HG02870 (cell line): Measurements from ENCODE around the gene RHBDD3.

Experiments
- ATAC-seq: cut with Tn5 transposase; IDR thresholded peaks from one replicate; pipeline ENCODE4 v1.9.1; 2021; ENCODE audit warnings: mild to moderate bottlenecking, moderate library complexity; ENCODE audit not compliant: unreplicated experiment

Gene RHBDD3

GRCh38 chr22:29269731-29270474, 2.1 kb upstream of the RHBDD3 start:
- ATAC-seq: no peak

GRCh38 chr22:29269230-29269604, 1.4 kb upstream of the RHBDD3 start:
- ATAC-seq: no peak

DNA sequence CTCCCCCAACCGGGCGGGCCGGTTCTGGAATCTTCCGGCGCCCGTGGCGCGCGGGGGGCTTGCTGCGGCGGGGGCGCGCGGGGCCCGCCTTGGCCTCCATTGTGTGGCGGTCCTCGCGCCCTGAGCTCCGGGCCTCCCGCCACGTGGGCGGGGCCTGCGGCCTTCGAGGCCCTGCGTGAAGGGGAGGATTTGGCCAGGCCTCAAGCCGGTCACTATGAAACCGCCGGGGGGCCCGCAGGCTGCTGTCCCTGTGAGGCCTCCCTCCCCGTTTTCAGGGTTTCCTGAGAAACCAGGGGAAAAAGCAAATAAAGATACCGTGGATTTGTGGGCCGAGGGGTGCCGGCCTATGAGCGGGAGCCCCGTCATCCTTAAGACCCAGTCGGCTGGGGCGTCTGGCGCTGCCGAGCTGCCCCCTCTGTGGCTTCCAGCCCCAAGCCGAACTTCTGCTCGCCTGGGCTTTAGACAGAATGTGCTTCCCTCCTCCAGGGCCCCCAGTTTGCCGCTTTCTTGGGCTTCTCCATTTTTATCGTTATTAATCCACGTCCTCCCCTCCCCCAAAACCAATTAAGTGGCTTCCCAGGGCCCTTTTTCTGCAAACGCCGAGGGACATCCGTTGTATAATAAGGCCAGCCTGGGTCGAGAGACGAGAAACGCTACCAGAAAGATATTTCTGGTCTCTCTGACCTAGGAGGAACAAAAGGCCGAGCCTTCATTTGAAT, 889 bp upstream of the RHBDD3 start:
- peak; percentile 15 for ATAC-seq

DNA sequence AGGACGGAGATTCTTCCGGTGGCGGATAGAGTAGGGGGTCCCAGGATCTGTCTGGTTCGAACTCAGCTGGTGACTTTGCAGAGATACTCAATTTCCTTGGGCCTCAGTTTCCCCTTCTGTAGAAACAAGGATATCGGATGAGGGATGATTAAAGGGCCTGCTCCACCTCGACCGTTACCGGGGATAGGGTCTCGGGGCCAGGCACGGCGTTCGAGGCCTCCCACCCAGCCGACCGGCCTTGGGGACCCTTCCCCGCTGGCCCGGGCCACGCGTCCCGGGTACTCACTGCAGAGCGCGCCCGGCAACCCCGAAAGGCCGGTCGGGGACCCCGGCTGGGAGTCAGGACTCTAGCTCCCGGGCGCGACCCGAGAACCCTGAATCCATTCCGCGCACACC, 321 bp downstream of the RHBDD3 start:
- ATAC-seq: no peak

DNA sequence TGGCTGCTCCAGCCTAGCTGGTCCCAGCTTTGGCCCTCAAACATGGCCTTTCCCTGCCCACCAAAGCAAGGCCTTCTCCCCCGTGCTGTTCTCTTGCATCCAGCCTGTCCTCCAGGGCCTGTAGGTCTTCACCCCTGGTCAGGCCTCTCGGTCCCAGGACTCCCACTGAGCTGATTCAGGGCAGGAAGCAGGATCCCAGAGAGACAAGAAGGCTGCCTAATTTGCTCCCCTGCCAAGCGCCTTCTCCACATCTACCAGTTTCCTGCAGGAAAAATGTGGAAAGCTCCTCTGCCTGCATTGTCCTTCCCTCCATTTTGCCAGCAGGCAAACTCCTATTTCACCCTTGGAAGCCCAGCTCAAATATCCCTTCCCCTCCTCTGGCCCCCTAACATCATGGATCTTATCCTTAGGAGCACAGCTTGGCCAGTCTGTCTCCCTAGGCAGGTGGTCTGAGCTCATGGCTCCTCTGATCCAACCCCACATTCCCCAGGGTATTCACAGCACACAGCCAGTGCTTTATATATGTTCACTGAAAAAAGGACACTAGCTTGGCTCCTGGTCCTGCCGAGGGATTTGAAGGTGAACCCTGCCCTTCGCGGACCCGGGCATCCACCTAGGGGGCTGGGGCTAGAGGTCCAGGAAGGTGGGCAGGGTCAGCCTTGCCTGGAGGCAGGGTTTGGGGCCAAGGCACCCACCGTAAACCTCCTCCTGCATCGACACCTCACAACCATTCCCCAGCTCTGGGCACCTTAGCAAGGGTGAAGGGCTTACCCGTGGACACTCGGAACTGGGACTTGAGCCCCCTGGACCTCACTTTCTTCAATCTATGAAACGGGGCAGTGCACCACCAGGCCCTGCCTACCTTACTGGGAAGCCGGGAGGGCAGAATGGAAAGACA, 968 bp downstream of the RHBDD3 start:
- ATAC-seq: no peak

DNA sequence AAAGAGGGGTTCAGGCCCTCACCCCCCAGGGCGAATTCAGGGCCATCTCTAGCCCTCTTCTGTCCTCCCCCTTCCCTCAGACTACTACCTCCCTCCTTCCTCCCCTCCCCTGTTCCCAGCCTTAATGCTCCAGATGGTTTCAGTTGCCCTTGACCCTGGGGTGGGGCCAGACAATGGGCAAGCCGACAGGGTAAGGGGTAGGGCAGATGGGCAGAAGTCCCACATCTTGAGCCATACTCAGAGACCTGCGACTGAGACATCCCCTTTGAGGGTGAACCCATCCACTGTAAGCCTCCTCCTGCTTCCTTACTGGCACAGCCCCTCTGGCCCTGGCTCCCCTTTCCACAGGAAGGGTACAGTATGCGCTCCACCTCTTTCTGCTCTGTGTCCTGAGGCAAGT, 1.9 kb downstream of the RHBDD3 start:
- no peak for ATAC-seq

DNA sequence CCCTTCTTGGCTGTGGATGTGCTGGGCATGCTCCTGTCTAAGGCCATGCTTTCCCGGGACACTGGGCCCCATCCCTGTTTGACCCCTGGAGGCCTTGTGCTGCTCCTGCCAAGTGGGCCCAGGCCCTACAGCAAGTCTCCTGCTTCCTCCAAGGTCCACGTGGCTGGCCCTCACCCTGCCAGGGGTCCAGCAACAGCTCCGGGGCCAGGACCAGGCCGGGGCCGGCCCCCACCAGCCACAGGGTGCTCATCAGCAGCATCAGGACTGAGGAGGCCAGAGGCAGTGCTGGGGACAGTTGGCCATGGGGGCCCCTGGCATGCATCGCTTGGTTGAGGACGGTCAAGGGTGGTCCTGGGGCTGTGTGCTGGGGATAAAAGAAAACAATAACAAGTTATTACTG, 2.5 kb downstream of the RHBDD3 start:
- ATAC-seq: no peak

GRCh38 chr22:29263791-29264276, 3.9 kb downstream of the RHBDD3 start:
- ATAC-seq: no peak

- no peak for ATAC-seq
These were observed 7.0 kb downstream of the RHBDD3 start for GRCh38 chr22:29260601-29261315.

DNA sequence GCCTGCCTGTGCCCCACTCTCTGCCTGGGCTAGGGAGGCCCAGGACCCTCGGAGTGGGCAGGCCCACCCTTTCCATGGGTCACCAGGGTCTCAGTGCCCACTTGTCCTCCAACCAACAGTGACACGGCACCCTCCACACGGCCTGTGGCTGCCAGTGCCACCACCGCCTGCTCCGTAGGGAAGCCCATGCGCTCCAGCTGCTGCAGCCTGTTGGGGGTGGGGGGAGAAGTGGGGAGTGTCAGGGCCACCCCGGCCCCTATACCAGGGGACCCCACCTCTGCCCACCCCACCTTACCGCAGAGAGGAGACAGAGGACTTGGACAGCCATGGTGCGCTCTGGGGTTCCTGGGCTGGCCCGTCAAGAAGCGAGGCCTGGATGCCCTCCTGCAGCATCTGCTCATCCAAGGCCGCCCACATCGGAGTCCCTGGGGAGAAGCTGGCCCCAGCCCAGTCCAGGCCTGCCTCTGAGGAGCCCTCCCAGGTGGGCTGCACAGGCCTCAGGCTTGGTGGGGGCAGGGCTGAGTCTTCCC, 7.7 kb downstream of the RHBDD3 start:
- ATAC-seq: no peak

DNA sequence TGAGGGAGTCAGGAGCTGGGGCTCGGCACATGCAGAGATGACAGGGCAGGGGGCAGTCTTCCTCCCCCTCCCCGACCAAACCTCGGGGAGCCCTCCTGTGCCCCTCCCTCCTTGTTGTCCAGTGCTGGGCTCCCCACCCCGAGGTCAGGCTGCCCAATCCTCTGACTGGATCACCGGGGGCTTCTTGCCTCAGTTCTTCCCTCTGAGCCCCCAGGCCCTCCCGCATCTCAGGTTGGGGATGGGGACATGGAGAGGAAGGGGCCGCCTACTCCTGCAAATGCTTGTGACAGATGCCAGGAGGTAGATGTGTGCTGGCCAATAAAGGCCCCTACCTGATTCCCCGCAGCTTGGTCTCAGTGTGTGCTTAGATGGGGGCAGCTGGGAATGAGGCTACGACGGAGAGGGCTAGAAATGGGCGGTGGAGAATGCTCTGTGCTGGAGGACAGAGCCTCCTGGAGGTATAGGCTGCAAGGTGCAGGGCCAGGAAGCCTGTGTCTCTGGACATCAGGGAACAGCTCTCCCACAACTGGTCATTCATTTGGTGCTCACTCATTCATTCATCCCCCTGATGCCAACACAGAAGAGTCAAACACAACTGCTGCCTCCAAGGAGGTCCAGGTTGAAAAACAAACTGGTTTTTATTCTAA, 8.4 kb downstream of the RHBDD3 start:
- ATAC-seq: no peak

- ATAC-seq: no peak
These were observed 9.2 kb downstream of the RHBDD3 start for GRCh38 chr22:29258407-29259252.

GRCh38 chr22:29257751-29258181, 10.0 kb downstream of the RHBDD3 start:
- no peak for ATAC-seq

DNA sequence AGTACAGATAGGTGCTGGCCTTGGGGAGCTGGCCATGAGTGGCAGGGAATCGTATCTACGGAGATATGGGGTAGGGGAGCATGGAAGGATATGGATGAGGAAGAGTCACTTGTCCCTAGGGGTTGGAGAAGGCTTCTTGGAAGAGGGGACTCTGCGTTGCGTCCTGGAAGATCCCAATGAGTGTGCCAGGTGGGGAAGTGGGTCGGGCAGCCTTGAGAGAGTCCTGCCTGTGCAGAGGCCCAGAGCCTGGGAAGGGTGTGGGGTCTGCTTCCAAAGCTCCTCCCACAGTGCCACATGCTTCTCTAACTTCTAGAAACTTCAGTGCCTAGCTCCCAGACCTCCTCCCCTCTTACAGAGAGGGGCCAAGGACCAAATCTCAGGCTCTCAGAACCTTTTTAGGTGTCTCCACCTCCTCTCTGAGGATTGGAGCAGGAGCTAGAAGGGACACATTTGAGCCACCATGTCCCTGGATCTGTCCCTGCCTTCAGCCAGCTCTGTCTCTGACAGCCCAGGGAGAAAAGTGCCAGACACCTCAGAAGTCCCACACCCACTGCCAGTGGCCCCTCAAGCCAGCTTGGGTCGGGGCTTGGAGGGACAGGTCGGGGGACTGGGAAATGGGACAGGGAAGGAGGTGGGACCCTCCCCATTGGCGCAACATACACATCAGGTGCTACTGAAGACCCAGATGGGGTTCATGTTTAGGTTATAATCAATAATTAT, 11.0 kb downstream of the RHBDD3 start:
- ATAC-seq: no peak

GRCh38 chr22:29255064-29255621, 12.6 kb downstream of the RHBDD3 start:
- ATAC-seq: no peak

GRCh38 chr22:29254286-29254660, 13.5 kb downstream of the RHBDD3 start:
- ATAC-seq: no peak

DNA sequence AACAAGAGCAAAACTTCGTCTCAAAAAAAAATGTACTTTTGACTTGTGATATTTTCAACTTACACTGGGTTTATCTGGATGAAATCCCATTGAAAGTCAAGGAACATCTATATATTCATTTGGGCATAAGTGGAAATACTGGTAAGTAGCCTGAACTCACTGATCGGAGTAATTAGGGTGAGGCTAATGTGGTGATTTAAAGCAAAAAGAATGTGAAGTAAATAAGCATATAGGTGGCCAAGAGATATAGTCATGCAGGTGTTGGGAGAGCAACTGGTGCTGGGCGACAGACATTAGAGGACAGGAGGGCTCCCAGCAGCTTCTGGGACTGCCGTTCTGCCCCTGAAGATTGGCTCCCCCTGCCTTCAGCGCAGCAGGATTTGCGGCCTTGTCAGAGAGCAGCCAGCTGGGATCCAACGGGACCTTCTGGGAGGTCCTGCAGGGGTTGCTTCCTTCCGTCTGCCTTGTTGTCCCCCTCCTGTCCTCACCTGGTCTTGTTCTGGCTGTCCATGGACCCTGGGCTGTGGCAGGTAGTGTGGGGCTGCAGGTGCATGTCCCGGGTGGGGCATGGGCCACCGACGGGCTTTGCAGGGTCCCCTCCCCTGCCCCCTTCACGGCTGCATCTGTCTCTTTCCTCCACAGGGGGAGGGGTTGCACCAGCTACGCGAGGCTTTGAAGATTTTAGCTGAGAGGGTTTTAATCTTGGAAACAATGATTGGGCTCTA, 14.1 kb downstream of the RHBDD3 start:
- no peak for ATAC-seq
